ENCODE data around the gene PRKRA. TPM values are rescaled to one million over a fixed set of nuclear protein-coding genes. Genes with fewer than 3 reads are reported as not detected.

The PRKRA gene
- total and polyA plus RNA-seq, 2 of the 13 experiments (the other 11 are each of a cell fraction or from before 2014, with no cell fraction given), result 53.1 to 74.7 TPM

- TF ChIP-seq HIC2 (CRISPR knock-in tag; IDR thresholded peaks at IDR 0.05; ENCODE audit: low read depth), result peak; percentile 70; the same call in 1 of the 2 replicates
- no peak for TF ChIP-seq REXO4 (CRISPR knock-in tag; IDR thresholded peaks at IDR 0.05; ENCODE audit: borderline replicate concordance)
- TF ChIP-seq SIX1 (CRISPR knock-in tag; IDR thresholded peaks at IDR 0.05; ENCODE audit: borderline replicate concordance), result no peak
- TF ChIP-seq ZBTB37 (CRISPR knock-in tag; IDR thresholded peaks at IDR 0.05), result 0 out of 2 replicates have a peak, but pooled peaks have one; percentile 36
- TF ChIP-seq, protein P1, sequence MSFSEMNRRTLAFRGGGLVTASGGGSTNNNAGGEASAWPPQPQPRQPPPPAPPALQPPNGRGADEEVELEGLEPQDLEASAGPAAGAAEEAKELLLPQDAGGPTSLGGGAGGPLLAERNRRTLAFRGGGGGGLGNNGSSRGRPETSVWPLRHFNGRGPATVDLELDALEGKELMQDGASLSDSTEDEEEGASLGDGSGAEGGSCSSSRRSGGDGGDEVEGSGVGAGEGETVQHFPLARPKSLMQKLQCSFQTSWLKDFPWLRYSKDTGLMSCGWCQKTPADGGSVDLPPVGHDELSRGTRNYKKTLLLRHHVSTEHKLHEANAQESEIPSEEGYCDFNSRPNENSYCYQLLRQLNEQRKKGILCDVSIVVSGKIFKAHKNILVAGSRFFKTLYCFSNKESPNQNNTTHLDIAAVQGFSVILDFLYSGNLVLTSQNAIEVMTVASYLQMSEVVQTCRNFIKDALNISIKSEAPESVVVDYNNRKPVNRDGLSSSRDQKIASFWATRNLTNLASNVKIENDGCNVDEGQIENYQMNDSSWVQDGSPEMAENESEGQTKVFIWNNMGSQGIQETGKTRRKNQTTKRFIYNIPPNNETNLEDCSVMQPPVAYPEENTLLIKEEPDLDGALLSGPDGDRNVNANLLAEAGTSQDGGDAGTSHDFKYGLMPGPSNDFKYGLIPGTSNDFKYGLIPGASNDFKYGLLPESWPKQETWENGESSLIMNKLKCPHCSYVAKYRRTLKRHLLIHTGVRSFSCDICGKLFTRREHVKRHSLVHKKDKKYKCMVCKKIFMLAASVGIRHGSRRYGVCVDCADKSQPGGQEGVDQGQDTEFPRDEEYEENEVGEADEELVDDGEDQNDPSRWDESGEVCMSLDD (CRISPR knock-in tag; IDR thresholded peaks at IDR 0.05; ENCODE audit: borderline replicate concordance), result peak; percentile 69; the same call in 1 of the 2 replicates
- TF ChIP-seq STAT6 (CRISPR knock-in tag; IDR thresholded peaks at IDR 0.05; ENCODE audit: borderline replicate concordance), result no peak
- TF ChIP-seq PHF20 (CRISPR knock-in tag; IDR thresholded peaks at IDR 0.05), result peak; percentile 2; the same call in 1 of the 2 replicates
- no peak for TF ChIP-seq ZNF382 (CRISPR knock-in tag; IDR thresholded peaks at IDR 0.05; ENCODE audit: borderline replicate concordance)
- TF ChIP-seq ZNF770 (CRISPR knock-in tag; IDR thresholded peaks at IDR 0.05), result 0 out of 2 replicates have a peak, but pooled peaks have one; percentile 67
- no peak; the same call in 1 of the 2 replicates for TF ChIP-seq ZNF550 (CRISPR knock-in tag; IDR thresholded peaks at IDR 0.05; ENCODE audit: borderline replicate concordance)
- no peak for TF ChIP-seq SMARCE1 (IDR thresholded peaks at IDR 0.05; ENCODE audit: borderline replicate concordance)
- no peak for TF ChIP-seq ZBTB7A (CRISPR knock-in tag; IDR thresholded peaks at IDR 0.05)
- TF ChIP-seq SMYD3 (CRISPR knock-in tag; IDR thresholded peaks at IDR 0.05), result peak; percentile 15; the same call in 1 of the 2 replicates
- TF ChIP-seq KDM2A (CRISPR knock-in tag; IDR thresholded peaks at IDR 0.05; ENCODE audit: borderline replicate concordance, low read depth), result peak; percentile 81
Measured at GRCh38 chr2:178478439-178479274, 27.7 kb upstream of the PRKRA start, which contains the start of gene FKBP7 (continued).
